NCI-H345 treated with DMSO at 0.1 percent for 48 hours (cell line): ENCODE measurements around the gene IL17REL.

ENCODE experiments used
- DNase-seq: peaks from one replicate; lab custom pipeline; 2025; ENCODE audit not compliant: unreplicated experiment; lab: John Stamatoyannopoulos, UW

Gene IL17REL

GRCh38 chr22:50027639-50028537 is 15.3 kb upstream of the IL17REL start:
- no peak for DNase-seq

DNA sequence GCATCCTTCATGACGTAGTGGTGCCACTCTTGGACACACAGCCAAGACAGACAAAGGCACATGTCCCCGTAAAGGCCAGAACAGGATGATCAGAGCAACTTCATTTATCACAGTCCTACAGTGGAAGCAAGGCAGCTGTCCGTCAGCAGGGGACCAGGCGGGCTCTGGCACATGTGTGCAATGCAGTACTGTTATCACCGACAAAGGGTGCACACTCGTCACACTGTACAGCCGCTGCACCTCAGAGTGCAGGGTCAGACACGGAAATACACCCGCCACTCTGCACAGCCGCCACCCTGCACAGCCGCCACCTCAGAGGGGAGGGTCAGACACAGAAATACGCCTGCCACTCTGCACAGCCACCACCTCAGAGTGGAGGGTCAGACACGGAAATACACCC is 13.4 kb upstream of the IL17REL start:
- no peak for DNase-seq

DNA sequence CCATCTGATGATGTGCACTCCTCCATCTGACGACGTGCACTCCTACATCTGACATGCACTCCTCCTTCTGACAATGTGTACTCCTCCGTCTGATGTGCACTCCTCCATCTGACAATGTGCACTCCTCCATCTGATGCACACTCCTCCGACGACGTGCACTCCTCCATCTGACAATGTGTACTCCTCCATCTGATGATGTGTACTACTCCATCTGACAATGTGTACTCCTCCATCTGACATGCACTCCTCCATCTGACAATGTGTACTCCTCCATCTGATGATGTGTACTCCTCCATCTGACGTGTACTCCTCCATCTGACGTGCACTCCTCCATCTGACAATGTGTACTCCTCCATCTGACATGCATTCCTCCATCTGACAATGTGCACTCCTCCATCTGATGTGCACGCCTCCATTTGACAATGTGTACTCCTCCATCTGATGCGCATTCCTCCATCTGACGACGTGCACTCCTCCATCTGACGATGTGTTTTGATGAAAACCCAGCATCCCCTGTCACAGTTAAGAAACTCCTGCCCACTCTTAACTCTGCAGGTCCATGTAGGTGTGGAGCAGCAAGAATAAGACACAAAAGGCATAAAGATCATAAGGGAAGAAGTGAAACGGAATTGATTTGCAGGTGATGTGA is 9.7 kb upstream of the IL17REL start:
- DNase-seq: no peak

DNA sequence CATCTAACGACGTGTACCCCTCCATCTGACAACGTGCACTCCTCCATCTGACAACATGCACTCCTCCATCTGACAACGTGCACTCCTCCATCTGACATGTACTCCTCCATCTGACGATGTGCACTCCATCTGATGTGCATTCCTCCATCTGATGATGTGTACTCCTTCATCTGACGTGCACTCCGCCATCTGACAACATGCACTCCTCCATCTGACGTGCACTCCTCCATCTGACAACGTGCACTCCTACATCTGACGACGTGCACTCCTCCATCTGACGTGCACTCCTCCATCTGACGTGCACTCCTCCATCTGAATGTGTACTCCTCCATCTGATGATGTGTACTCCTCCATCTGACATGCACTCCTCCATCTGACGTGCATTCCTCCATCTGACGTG is 8.0 kb upstream of the IL17REL start:
- DNase-seq: no peak

DNA sequence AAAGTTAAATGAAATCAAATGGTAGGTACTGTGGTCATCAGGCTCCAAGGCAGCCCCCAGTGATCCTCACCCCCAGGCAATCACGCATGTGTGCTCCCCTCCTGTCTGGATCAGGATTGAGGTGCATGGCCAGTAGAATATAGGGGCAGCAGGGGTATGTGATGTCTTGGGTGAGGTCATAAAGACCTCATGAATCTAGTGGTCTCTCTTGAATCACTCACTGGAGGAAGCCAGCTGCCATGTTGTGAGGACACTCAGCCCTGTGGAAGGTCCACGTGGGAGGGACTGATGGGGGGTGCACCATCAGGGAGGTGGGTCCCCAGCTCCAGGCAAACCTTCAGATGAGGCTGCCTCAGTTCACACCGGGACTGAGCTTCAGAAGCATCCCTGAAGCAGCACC is 6.8 kb upstream of the IL17REL start:
- no peak for DNase-seq

- no peak for DNase-seq
These were observed 6.2 kb upstream of the IL17REL start for GRCh38 chr22:50018608-50019285.

DNA sequence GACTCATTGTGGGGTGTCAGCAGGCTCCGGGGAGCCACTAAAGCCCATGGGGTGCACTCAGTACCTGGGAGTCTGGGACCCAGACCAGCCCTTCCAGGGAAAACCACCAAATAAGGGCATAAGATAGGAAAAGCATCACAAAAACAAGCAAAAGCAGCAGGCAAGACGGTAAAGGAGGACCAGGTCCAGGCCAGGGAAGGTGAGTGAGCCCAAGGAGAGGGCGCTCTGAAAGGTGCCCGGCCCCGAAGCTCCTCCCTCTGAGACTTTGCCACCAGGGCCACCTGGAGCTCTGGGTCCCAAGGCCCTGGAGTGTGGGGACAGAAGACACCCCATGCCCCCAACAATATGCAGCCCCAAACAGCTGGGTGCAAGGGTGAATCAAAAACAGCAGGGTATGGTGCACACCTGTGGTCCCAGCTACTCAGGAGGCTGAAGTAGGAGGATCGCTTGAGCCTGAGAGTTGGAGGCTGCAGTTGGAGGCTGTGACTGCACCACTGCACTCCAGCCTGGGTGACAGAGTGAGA is 5.2 kb upstream of the IL17REL start:
- DNase-seq: no peak

- no peak for DNase-seq
These were observed 4.6 kb upstream of the IL17REL start for GRCh38 chr22:50016988-50017700.

GRCh38 chr22:50016308-50016987 is 3.9 kb upstream of the IL17REL start:
- no peak for DNase-seq

DNA sequence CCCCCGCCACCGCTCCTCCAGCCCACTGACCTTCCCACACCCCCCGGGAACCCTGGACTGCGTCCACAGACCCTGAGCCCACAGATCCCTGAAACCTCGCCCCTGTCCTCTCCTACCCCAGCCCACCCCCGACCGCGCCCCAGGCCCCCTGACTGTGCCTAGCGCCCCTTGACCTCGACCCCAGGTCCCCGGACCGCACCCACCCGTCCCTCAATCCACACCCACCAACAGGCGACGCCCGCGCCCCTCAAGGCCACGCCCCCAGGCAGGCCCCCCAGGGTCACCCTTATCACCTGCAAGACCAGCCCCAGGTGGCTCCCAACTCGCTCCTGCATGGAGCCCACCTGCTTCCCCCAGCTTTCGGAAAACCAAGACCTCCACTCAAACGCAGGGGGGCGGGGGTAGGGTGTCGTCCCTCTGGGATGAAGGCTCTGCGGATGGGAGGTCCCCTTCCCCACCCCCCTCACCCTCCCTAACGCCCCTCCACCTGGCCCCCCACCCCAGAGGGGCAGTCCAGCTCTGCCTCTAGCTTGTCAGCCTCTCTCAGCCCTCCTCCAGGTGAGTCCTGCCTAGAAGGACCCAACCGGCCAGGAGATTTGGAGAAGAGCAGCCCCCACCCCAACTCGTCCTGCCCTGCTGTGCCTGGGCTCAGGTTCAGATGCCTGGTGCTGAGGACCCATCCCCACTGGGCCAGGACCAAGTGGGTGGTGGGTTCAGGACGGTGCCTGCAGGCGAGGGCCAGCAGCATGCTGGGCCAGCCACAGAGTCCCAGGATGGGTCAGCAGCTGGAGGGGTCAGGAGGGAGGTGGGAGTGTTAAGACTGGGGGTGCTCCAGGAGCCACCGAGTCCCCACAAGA is 3.1 kb upstream of the IL17REL start:
- DNase-seq: no peak

DNA sequence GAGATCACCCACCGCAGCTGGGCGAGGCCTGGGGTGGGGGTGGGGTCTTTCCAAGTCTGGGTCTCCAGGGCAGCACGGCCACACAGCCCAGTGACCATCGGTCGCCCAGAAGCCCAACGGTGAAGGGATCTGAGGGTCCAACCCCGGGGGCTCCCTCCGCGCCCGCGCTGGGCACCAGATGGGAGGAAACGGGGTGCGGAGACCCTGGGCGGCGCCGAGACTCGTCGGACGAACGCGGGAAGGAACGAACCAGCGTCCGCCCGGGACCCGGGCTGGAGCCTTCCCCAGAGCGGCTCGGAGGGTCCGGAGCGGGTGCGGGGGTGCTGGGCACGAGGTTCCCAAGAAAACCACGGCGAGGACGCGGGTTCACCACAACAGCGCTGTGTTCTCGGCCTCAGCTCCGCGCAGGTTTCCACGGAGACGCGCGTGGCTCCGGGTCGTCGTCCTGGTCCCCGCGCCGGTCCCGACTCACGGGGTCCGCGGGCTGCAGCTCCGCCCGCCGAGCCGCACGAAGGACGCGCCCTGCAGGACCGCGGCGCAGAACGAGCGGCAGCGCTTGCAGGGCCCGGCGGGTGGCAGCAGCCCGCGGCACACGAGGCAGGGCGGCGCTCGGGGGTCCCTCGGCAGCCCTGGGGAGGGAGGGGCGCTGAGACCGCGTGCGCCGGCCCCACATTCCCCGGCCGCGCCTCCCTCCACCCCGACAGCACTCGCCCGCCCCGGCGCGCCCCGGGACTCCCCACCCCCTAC is 2.3 kb upstream of the IL17REL start:
- no peak for DNase-seq

DNA sequence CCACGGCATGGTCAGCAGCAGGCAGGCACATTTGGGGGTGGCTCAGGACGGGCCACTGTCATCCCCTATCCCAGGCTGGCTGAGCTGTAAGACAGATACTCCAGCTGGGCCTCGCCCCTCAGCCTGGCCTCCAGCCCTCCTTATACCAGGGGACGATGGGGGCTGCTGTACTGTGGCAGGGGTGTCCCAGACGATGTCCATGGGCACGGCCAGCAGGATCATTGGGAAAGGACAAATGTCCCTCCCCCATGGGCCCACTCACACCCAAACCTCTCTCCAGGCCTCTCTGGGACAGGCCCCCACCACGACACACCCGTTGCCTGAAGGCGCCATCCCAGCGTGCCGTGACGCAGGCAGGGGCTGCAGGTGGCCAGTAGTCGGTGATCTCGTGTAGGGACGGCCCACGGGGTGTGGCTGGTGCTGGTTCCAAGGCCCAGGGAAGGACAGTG is 1.5 kb upstream of the IL17REL start:
- no peak for DNase-seq

GRCh38 chr22:50011447-50012210 is 936 bp downstream of the IL17REL start:
- DNase-seq: no peak

DNA sequence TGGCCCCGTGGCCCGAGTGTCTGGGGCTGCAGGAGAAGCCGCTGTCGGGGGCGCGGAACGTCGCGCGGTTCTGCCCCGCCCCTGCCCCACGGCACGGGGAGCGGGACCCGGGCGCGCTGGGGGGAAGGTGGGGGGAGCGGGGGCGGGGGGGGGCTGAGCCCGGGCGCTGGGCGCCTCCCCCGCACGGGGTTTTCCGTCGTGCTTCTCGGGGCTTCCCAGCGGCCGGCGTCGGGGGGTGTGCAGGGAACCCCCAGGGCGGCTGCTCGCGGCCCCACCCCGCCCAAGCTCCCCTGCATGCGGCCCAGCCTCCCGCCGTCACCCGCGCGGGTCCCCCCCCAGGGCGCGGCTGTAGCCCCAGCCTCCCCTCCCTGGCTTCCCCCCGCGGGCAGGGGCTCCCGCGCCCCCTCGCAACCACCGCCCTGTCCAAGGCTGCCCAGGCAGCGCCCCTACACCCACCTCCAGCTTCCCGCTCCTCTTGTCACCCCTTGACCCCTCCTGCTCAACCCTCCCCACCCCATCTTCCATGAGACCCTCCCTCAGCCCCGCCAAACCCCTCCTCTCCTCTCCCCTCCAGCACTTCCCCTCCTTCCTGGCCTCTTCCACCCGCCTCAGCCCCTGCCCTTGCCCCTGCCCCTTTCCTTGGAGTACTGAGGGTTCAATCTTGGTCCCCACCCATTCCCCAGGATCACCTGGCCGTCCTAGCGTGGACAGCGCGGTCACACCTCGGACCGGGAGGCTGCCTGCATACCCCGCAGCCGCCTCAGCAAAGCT is 1.7 kb downstream of the IL17REL start:
- no peak for DNase-seq

GRCh38 chr22:50009765-50010675 is 2.5 kb downstream of the IL17REL start:
- DNase-seq: no peak

GRCh38 chr22:50009251-50009650 is 3.3 kb downstream of the IL17REL start:
- no peak for DNase-seq
